GM12875 (cell line): ENCODE data around the gene GNB1L.

ENCODE experiments used
- H3K4me3 ChIP-seq: one replicate; pipeline ENCODE4 v1.5.1; 2011; ENCODE audit warnings: low read depth, low read length, control low read depth
- TF ChIP-seq, protein P1 (sequence below): IDR thresholded peaks from 2 replicates; pipeline ENCODE4 v1.5.1; 2011; ENCODE audit warnings: low read depth, mild to moderate bottlenecking, control low read depth, inconsistent platforms, low read length, moderate library complexity, borderline replicate concordance; ENCODE audit not compliant: insufficient read depth

The GNB1L gene

DNA sequence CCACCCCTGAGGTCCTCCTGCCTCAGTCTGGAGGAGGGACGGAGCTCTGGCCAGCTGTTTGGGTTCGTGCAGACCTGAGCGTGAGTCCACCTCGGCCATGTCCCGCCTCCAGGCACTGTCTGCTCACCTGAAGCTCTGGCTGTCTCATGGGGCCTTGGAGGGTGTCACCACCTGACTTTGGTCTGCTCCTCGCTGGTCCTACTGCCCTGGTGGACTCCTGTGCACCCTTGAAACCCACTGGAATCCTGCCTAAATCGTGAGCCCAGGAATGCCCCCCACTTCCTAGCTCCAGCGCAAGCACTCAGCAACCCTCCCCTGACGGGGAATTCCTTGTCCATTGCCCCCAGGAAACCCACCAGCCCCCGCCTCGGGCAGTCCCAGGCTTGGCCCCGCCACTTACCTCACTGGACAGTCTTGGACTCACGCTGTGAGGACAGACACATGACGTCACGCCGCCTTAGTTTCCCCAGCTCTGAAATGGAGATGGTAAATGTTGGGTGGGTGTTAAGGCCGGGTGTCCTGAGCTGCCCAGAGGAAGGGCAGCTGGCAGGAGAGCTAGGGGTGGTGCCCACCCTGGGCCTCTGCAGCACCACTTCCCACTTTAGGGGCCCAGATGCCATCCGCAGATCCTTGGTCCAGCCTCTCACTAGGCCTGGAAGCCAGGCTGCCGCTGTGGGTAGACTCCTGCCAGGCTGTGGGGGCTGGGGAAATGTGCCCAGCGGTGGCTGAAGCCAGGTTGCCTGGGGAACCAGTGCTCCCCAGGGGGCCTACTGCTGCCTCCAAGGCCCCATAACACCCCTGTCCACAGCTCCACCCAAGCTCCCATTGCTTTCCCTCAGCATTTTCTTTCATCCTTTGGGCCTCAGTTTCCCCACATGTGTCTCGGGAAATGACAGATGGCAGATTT, 112.3 kb downstream of the GNB1L start:
- H3K4me3 ChIP-seq, result no peak overlapping the region
- TF ChIP-seq, protein P1, sequence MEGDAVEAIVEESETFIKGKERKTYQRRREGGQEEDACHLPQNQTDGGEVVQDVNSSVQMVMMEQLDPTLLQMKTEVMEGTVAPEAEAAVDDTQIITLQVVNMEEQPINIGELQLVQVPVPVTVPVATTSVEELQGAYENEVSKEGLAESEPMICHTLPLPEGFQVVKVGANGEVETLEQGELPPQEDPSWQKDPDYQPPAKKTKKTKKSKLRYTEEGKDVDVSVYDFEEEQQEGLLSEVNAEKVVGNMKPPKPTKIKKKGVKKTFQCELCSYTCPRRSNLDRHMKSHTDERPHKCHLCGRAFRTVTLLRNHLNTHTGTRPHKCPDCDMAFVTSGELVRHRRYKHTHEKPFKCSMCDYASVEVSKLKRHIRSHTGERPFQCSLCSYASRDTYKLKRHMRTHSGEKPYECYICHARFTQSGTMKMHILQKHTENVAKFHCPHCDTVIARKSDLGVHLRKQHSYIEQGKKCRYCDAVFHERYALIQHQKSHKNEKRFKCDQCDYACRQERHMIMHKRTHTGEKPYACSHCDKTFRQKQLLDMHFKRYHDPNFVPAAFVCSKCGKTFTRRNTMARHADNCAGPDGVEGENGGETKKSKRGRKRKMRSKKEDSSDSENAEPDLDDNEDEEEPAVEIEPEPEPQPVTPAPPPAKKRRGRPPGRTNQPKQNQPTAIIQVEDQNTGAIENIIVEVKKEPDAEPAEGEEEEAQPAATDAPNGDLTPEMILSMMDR, result no peak

DNA sequence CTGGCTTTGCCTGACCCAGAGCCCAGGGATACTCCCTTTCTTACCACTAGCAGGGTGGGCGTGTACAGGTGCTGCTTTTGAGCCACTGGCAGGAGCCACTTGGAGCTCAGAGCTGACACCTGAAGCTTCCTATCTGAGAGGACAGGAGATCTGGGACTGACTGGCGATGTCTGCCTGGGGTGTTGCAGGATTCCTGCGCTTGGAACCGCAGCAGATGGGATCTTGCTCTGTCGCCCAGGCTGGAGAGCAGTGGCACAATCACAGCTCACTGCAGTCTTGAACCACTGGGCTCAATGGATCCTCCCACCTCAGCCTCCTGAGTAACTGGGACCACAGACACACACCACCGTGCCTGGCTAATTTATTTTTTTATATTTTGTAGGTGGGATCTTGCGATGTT, 113.6 kb downstream of the GNB1L start:
- no peak overlapping the region for H3K4me3 ChIP-seq
- TF ChIP-seq, protein P1, result no peak

DNA sequence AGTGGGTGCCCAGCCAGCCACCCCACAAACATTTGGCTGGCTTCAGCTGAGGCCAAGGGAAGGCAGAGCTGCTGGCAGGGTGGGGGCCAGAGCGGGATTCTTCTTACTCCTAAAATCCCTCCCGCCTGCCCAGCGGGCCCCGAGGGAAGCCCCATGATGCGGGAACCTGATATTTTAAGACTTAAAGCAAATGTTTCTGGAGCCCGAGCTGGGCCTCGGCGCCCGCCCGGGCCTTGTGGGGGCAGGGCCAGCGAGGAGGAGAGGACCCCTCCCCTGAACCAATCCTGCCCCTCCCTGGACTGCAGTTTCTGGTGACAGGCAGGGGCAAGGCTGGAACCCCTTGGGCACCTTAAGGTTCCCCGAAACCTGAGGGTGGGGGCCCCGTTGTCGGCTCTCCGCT, 114.1 kb downstream of the GNB1L start:
- TF ChIP-seq, protein P1, result no peak
- H3K4me3 ChIP-seq, result no peak overlapping the region

DNA sequence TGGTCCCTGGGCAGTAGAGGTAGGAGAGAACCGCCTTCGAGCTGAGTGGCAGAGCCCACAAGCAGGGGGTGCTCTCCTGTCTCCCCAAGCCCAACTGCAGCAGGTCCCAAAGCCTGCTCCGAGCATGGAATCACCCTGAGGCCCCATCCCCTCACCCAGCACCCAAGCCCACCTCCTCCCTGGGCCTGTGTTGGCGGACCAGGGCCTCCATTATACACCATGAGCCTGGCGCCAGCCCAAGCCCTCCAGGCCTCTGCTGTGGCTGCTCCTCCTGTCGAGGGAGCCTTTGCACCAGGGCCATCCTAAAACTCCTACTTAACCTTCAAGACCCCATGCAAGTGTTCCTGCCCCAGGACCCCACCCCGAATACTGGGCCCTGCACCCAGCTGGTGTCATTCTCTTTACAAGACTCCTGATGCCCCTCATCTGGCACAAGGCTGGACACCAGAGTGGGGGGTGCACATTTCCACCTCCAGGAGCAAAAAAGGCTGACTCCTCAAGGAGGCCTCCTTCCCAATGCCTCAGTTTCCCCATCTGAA, 114.7 kb downstream of the GNB1L start:
- TF ChIP-seq, protein P1, result no peak
- no peak overlapping the region for H3K4me3 ChIP-seq

DNA sequence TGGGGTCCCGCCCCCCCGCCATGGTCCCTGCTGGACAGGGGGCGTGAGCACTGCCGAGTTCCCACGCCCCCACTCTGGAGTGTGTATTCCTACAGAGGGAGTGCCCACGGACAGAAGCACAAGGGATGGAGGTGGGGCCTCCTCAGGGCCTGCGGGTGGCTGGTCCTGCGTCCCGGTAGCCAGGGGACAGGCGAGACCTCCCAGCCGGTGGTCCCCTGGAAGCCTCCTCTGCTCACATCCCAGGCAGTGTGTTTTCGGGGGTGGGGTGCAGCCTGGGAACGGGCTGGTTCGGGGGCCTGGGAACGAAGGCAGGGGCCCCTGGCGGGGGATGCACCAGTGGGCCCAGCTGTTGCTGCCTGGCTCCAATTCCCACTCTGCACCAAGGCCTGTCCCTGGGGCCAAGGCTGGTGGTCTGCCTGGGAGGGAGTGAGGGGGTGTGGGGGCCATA, 115.2 kb downstream of the GNB1L start:
- TF ChIP-seq, protein P1, result no peak
- H3K4me3 ChIP-seq, result no peak overlapping the region

DNA sequence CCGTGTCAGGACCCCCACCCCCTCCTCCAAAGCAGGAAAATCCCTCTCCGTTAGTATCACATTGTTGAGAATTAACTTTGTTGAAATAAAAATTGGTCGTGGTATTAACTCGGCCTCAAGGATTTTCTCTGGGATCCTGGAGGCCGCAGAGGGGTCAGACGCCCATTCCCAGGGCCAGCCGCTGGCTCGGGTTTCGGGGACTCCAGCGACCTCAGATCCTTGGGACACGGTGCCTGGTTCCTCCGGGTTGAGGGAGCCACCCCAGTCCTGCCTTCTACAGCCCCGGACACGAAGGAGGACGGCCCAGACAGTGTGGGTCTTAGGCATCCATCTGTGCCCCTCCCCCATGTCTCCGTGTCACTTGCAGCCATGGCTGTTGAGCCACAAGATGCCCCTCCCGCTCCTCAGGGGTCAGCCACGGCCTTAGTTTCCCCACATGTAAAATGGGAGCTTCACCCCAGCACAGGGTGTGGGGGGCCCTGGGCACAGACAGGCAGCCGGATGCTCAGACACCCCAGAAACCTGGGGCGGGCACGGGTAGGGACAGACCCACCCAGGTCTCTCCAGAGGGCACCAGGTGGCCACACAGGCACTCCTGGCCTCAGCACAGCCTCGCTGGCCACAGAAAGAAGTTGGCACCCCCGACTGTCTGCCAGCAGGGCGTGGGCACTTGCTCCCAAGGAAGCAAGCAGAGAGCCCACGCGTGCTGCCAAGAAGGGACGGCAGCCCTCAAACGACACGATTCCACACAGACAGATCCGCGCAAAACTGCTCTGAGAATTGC, 115.8 kb downstream of the GNB1L start:
- H3K4me3 ChIP-seq, result no peak overlapping the region
- TF ChIP-seq, protein P1, result no peak
